ENCODE measurements around the gene GSAP.

DNA sequence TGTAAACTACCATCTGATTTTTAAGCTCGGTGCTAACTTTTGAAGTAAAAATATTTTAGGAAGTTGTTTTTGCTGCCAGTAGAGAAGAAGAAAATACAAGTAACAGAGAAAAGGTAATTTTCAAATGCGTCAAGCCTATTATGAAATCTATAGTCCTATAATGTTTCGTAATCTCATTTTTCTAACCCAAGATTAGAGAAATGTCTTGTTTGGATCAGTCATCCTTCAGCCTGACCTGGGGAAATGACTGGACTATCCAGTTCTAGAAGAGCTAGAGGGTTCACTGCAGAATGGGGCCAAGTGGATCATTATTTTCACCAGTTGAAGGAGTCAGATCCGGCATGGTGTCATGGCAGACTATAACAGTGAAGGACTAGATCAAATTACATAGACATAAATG, 153.8 kb downstream of the GSAP start:
- TF ChIP-seq POLR2A (IDR thresholded peaks at IDR 0.05; ENCODE audit: low read depth, low read length) (no peak), POLR2AphosphoS5 (IDR thresholded peaks at IDR 0.05; ENCODE audit: low read depth, low read length) (no peak), TAF1 (IDR thresholded peaks at IDR 0.05; ENCODE audit: borderline replicate concordance, low read depth, low read length) (no peak)
